Keratinocyte (primary cell): ENCODE results near the gene KCNJ16. TPM values are rescaled to one million over a fixed set of nuclear protein-coding genes. Genes with fewer than 3 reads are reported as not detected.

Experiments used
- DNase-seq: peaks from one replicate; pipeline ENCODE4 v3.0.0-alpha.2; 2011; ENCODE audit warnings: low read depth, missing footprints, low spot score
- FAIRE-seq: peaks from 2 replicates; lab custom pipeline; 2011; peaks lifted over from hg19 to GRCh38; lab: Jason Lieb, UNC
- H2AFZ ChIP-seq: 2 replicates; pipeline ENCODE4 v1.6.0; 2012; ENCODE audit warnings: low read length, control low read depth, inconsistent platforms; ENCODE audit not compliant: control insufficient read depth
- H3K27ac ChIP-seq: 2 replicates; pipeline ENCODE4 v1.5.1; 2011; ENCODE audit warnings: low read length; ENCODE audit not compliant: control insufficient read depth, insufficient read depth
- H3K27me3 ChIP-seq: 3 replicates; pipeline ENCODE4 v1.6.0; 2011; ENCODE audit warnings: low read length; ENCODE audit not compliant: control insufficient read depth, insufficient read depth; ENCODE audit errors: extremely low read depth
- H3K36me3 ChIP-seq, 2 experiments: 2 replicates in 1 of 2; 3 replicates in 1 of 2; pipeline ENCODE4 v1.5.1; 2011; ENCODE audit warnings: low read length in 2 of 2, mild to moderate bottlenecking in 1 of 2; ENCODE audit not compliant: control insufficient read depth in 2 of 2, insufficient read depth in 2 of 2; ENCODE audit errors: extremely low read depth in 1 of 2
- H3K4me1 ChIP-seq: 3 replicates; pipeline ENCODE4 v1.5.1; 2011; ENCODE audit warnings: low read length; ENCODE audit not compliant: control insufficient read depth, insufficient read depth; ENCODE audit errors: extremely low read depth
- H3K4me2 ChIP-seq: 3 replicates; pipeline ENCODE4 v1.6.0; 2011; ENCODE audit warnings: low read depth, low read length; ENCODE audit not compliant: control insufficient read depth, insufficient read depth; ENCODE audit errors: extremely low read depth
- H3K4me3 ChIP-seq, 3 experiments: fragments of 200-600 bp in 1 of 3; sonication (generic) in 1 of 3; 2 replicates in 2 of 3; 3 replicates in 1 of 3; pipeline ENCODE4 v1.5.1; 2011 to 2016; ENCODE audit warnings: low read length in 3 of 3, mild to moderate bottlenecking in 3 of 3, control low read depth in 2 of 3, inconsistent platforms in 1 of 3, low read depth in 1 of 3, mixed read lengths in 1 of 3, mixed run types in 1 of 3, moderate library complexity in 1 of 3; ENCODE audit not compliant: control insufficient read depth in 2 of 3, insufficient read depth in 2 of 3; ENCODE audit errors: extremely low read depth in 1 of 3
- H3K79me2 ChIP-seq: 2 replicates; pipeline ENCODE4 v1.6.0; 2012; ENCODE audit warnings: low read length; ENCODE audit not compliant: control insufficient read depth, insufficient read depth
- H3K9ac ChIP-seq: 3 replicates; pipeline ENCODE4 v1.6.0; 2011; ENCODE audit warnings: low read length; ENCODE audit not compliant: control insufficient read depth, insufficient read depth; ENCODE audit errors: extremely low read depth
- H3K9me1 ChIP-seq: 3 replicates; pipeline ENCODE4 v1.6.0; 2011; ENCODE audit warnings: low read length; ENCODE audit not compliant: control insufficient read depth, insufficient read depth; ENCODE audit errors: extremely low read depth
- H3K9me3 ChIP-seq: 2 replicates; pipeline ENCODE4 v1.5.1; 2012; ENCODE audit warnings: low read depth, low read length; ENCODE audit not compliant: control insufficient read depth
- H4K20me1 ChIP-seq: 3 replicates; pipeline ENCODE4 v1.6.0; 2011; ENCODE audit warnings: low read length; ENCODE audit not compliant: control insufficient read depth, insufficient read depth; ENCODE audit errors: extremely low read depth
- CTCF ChIP-seq, 3 experiments: IDR thresholded peaks in 1 of 3; conservative IDR thresholded peaks in 1 of 3; optimal IDR thresholded peaks in 1 of 3; 2 replicates in 2 of 3; 3 replicates in 1 of 3; pipeline versions ENCODE3 to v1.5.1; 2011; ENCODE audit warnings: low read length in 3 of 3, mild to moderate bottlenecking in 3 of 3, moderate library complexity in 2 of 3, control low read depth in 1 of 3, inconsistent platforms in 1 of 3; ENCODE audit not compliant: insufficient read depth in 2 of 3; ENCODE audit errors: extremely low read depth in 1 of 3
- EZH2 ChIP-seq: IDR thresholded peaks from one replicate; pipeline ENCODE4 v1.6.1; 2012; ENCODE audit warnings: inconsistent platforms, mild to moderate bottlenecking, low read length, moderate library complexity
- dilution Hi-C: fragments of 300-500 bp; cut with MboI; formaldehyde crosslinking; loops from one replicate; pipeline ENCODE4 v1.7.0; 2020; ENCODE audit warnings: low sequenced_read_pairs; ENCODE audit not compliant: extremely low pct_ligation_motif_present
- polyA plus RNA-seq, 5 experiments: library from polyadenylated mRNA; depleted of rRNA in 3 of 5; stranded (reverse) in 3 of 5; stranded (forward) in 1 of 5; unstranded in 1 of 5; fragments of >200 nt; gene quantifications; 1 replicate in 1 of 5; 2 replicates in 3 of 5; 3 replicates in 1 of 5; pipeline versions ENCODE4 v1.2.1 to v1.2.3, GENCODE V29; 2011 to 2012; ENCODE audit warnings: missing spikeins in 2 of 5, low read depth in 1 of 5, low replicate concordance in 1 of 5

KCNJ16 gene
- polyA plus RNA-seq, 1 donor (not counting 4 experiments of a cell fraction or from before 2014, with no cell fraction given) = not detected

DNA sequence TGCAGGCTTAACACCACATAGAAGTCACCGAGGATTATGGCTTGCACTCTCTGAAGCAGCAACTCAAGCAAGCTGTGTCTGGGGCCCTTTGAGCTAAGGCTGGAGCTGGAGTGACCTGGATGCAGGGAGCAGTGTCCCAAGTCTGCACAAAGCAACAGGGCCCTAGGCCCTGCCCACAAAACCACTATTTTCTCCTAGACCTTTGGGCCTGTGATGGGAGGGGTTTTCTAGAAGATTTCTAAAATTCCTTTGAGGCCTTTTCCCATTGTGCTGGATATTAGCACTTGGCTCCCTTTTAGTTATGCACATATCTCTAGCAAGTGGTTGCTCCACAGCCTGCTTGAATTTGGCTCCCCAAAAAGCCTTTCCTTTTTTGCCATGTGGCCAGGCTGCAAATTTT, 44.5 kb downstream of the KCNJ16 start:
- FAIRE-seq = no peak
- H3K9ac ChIP-seq = no peak overlapping the region
- TF ChIP-seq CTCF (optimal IDR thresholded peaks at IDR 0.05 in 1 of 3, IDR thresholded peaks at IDR 0.05 in 1 of 3, conservative IDR thresholded peaks at IDR 0.05 in 1 of 3; ENCODE audit: extremely low read depth in 1 of 3, insufficient read depth in 2 of 3, low read length in 3 of 3) (no peak), EZH2 (no peak)
- no peaks in the 10 kb centered on the region for H3K79me2 ChIP-seq
- DNase-seq = no peak
- H3K36me3 ChIP-seq = no peaks in the 10 kb centered on the region
- dilution Hi-C loops = no loop called here
- no peaks in the 10 kb centered on the region for H3K4me1 ChIP-seq
- H3K27me3 ChIP-seq = no peaks in the 10 kb centered on the region
- no peak overlapping the region for H3K27ac ChIP-seq
- no peaks in the 10 kb centered on the region for H3K9me1 ChIP-seq
- H3K9me3 ChIP-seq = no peaks in the 10 kb centered on the region
- H4K20me1 ChIP-seq = no peaks in the 10 kb centered on the region
- no peak overlapping the region for H3K4me2 ChIP-seq
- H3K4me3 ChIP-seq = no peak overlapping the region
- no peak overlapping the region for H2AFZ ChIP-seq

DNA sequence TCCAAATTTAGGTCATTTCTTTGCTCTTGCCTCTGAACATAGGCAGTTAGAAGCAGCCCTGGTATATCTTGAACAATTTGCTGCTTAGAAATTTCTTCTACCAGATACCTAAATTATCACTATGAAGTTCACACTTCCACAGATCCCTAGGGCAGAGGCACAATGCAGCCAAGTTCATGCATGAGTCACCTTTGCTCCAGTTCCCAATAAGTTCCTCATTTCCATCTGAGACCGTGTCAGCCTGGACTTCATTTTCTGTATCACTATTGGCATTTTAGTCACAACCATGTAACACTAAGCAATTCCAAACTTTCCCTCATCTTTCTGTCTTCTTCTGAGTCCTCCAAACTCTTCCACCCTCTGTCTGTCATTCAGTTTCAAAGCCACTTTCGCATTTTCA, 45.0 kb downstream of the KCNJ16 start:
- H4K20me1 ChIP-seq = no peaks in the 10 kb centered on the region
- no peaks in the 10 kb centered on the region for H3K9me1 ChIP-seq
- TF ChIP-seq EZH2 = no peak
- no peak for TF ChIP-seq CTCF (optimal IDR thresholded peaks at IDR 0.05 in 1 of 3, IDR thresholded peaks at IDR 0.05 in 1 of 3, conservative IDR thresholded peaks at IDR 0.05 in 1 of 3; ENCODE audit: extremely low read depth in 1 of 3, insufficient read depth in 2 of 3, low read length in 3 of 3)
- no peak overlapping the region for H3K27ac ChIP-seq
- no peaks in the 10 kb centered on the region for H3K27me3 ChIP-seq
- no peak overlapping the region for H2AFZ ChIP-seq
- FAIRE-seq = no peak
- H3K4me1 ChIP-seq = no peaks in the 10 kb centered on the region
- H3K9ac ChIP-seq = no peak overlapping the region
- no peaks in the 10 kb centered on the region for H3K79me2 ChIP-seq
- no peaks in the 10 kb centered on the region for H3K9me3 ChIP-seq
- no peak overlapping the region for H3K4me3 ChIP-seq
- dilution Hi-C loops = no loop called here
- H3K36me3 ChIP-seq = no peaks in the 10 kb centered on the region
- H3K4me2 ChIP-seq = no peak overlapping the region
- no peak for DNase-seq
